Activated naive CD4-positive, alpha-beta T cell (primary cell): ENCODE measurements around the gene ATN1.

Experiments used
- DNase-seq, 4 experiments: peaks; one replicate each; lab custom pipeline; 2025; lab: John Stamatoyannopoulos, UW

Gene ATN1

GRCh38 chr12:6975297-6976032, 47.7 kb downstream of the ATN1 start:
- no peak for DNase-seq

- no peak for DNase-seq
Measured at GRCh38 chr12:6977653-6978052, 49.9 kb downstream of the ATN1 start.

- DNase-seq: no peak
Measured at GRCh38 chr12:6978188-6978587, 50.4 kb downstream of the ATN1 start.

- no peak for DNase-seq
Measured at GRCh38 chr12:6978611-6979011, 50.9 kb downstream of the ATN1 start.

- DNase-seq: no peak
Measured at GRCh38 chr12:6979021-6979420, 51.3 kb downstream of the ATN1 start.

- DNase-seq: no peak
Measured at GRCh38 chr12:6979453-6979852, 51.7 kb downstream of the ATN1 start.

GRCh38 chr12:6980075-6980474, 52.3 kb downstream of the ATN1 start:
- DNase-seq: no peak

GRCh38 chr12:6980740-6981139, 53.0 kb downstream of the ATN1 start:
- no peak for DNase-seq

- DNase-seq: no peak
Measured at GRCh38 chr12:6981152-6982052, 53.6 kb downstream of the ATN1 start.

GRCh38 chr12:6982532-6982931, 54.8 kb downstream of the ATN1 start:
- DNase-seq: no peak

GRCh38 chr12:6987956-6988553, 60.3 kb downstream of the ATN1 start:
- DNase-seq: no peak
